Activated CD4-positive, alpha-beta T cell treated with anti-CD3 and anti-CD28 coated beads, Interleukin-2, amount 50 U/mL, for 24 hours (primary cell): Measurements from ENCODE around the gene SQSTM1.

Source experiments
- DNase-seq, 2 donors: peaks; one replicate each; pipeline ENCODE4 v3.0.0-alpha.2; 2020; ENCODE audit warnings: low read depth in 1 of 2, low spot score in 1 of 2

Gene SQSTM1

GRCh38 chr5:179805529-179806249 lies 15.0 kb upstream of the SQSTM1 start:
- no peak for DNase-seq

DNA sequence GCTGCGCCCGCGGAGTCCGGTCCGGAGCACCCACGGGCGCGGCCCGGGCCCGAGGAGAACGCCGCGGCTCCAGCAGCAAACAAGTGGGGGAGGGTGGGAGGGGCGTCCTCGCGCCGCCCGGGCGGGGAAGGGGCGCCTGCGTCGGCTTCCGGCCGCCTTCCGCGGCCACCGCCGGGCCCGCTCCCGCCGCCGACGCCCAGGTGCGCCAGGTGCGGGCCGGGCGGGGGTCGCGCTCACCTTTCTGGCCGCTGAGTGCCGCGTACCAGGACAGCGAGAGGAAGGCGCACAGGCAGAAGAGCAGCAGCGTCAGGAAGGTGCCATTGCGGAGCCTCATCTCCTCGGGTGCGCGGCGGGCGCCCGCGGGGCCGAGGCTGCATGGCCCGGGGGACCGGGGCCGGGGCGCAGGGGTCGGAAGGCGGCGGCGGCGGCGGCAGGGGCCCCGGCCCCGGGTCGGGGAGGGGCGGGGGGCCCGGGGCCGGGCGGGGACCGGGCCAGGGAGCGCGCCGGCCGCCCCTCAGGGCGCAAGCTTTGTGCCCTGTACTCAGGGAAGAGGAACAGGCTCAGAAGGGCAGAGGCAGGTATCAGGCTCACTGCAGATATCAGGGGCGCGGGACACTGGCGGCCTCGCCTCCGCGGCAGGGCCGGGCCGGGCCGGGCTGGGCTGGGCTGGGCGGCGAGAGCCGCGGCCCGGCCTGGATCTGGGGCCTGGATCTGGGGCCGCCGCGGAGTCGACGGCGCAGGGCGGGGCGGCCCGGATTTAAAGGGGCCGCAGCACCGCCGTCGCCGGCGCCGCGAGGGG lies 14.3 kb upstream of the SQSTM1 start, which contains the start of gene MGAT4B:
Gene MGAT4B (minus strand): TSS at position 617 of the 799 bp plus-strand sequence. CDS start 283 bp downstream, at position 334.
- peak in 1 of 2 donors; percentile 31 for DNase-seq

- no peak for DNase-seq
These were observed 8.4 kb upstream of the SQSTM1 start for GRCh38 chr5:179812135-179812825.

DNA sequence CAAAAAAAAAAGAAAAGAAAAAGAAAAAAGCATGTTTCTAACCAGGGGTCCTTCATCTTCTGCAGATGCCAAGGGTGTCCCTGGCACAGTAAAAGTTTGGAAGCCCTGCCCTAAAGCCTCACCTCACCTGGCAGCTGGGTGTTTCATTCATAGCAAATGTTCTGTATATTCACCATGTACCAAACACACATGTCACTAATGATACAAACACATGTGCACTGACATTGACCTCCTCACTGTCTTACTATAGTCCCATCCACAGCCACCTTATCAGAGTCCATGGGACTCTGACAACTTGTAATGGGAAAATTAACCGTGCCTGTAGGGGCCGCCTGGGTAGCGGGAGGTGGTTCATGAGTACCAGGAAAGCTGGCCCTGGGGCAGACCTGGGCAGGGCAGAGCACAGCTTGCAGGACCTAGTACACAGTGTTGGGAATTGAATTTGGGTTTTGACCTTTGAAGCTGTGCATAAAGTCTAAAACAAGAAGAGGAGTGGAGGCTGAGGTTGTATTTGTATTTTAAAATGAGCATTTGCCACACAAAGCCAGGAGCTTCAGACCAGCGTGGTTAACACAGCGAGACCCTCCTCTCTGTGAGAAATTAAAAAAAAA lies 7.6 kb upstream of the SQSTM1 start:
- DNase-seq = no peak

DNA sequence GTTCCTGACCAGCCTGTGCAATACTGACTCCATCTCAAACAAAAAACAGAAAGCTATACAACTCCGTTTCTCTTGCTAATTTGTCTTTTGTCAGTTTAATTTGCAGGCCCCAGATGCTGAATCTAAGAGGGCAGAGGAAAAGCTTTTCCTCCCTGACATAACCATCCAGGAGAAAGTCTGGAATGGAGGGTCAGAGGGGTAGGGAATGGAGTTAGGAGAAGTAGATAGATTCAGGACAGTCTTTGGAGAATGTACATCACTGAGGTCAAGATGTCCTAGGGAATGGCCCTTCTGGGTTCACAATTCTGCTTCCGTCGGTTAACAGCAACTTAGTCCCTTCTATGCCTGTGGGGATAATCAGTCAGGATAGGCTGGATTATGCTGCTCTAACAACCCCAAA lies 6.6 kb upstream of the SQSTM1 start:
- no peak for DNase-seq

- no peak for DNase-seq
These were observed 5.0 kb upstream of the SQSTM1 start for GRCh38 chr5:179815491-179816249.

DNA sequence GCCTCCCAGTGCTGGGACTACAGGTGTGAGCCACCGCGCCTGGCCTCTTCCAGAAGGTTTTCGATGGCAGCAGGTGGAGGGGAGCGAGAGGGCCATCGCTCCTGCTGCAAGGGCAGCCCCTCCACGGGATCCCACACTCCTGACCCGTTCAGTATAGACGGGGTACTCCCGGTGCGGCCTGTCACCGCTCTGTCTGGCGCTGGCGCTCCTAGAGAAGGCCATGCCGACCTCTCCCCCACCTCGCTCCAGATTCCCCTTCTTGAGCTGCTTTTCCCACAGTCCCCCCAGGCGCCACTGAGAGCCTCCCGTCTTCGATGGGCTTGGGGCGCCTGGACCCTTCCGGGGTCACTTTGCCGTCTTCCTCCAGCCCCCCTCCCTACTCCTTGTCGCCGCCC lies 4.3 kb upstream of the SQSTM1 start:
- DNase-seq = no peak

- no peak for DNase-seq
These were observed 3.8 kb upstream of the SQSTM1 start for GRCh38 chr5:179816796-179817469.

DNA sequence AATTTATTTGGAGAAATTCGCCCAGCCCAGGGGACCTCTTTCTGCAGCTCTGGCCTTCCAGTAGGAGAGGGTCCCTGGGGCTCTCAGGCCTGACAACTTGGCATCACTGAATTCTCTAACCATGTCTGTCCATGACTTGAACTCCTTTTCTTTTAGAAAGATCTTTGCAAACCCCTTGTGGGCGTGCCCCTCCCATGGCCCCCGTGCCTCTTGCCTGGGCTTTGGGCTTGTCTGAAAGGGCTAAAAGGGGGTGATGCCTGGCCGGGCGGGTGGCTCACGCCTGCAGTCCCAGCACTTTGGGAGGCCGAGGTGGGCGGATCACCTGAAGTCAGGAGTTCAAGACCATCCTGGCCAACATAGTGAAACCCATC lies 3.2 kb upstream of the SQSTM1 start:
- DNase-seq = no peak

DNA sequence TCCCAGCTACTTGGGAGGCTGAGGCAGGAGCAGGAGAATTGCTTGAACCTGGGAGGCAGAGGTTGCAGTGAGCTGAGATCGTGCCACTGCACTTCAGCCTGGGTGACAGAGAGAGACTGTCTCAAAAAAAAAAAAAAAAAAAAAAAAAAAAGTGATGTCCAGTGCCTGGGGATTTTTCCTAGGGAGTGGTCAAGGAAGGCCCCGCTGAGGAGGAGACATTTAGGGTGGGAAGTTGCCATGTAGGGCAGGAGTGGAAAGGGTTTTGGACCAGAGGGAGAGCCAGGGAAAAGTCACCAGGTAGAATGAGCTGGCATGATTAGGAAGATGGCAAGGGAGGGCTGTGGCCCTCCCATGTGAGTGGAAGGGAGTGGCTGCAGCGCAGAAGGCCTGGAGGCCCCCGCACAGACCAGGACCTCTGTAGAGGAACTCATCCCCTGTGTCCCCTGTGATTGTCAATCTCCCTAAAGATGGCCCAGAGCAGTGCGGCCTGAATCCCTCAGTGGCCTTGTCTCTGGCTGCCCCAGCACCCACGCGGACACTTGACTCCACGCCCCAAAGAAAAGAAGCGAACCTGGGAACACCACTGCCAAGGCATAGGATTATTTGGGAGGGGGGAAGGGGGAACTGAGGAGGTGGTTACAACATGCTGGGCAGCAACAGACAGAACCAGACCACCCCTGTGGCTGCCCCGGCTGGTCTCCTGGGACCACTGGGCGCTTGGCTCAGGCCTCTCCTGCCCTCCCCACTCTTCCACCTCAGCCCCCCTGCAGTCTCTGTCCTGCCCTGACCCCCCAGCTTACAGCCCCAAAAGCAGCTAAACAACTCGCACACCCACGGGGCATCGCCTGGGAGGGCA lies 2.6 kb upstream of the SQSTM1 start:
- DNase-seq = no peak

GRCh38 chr5:179818746-179819295 lies 1.9 kb upstream of the SQSTM1 start:
- peak in 1 of 2 donors; percentile 76 for DNase-seq

DNA sequence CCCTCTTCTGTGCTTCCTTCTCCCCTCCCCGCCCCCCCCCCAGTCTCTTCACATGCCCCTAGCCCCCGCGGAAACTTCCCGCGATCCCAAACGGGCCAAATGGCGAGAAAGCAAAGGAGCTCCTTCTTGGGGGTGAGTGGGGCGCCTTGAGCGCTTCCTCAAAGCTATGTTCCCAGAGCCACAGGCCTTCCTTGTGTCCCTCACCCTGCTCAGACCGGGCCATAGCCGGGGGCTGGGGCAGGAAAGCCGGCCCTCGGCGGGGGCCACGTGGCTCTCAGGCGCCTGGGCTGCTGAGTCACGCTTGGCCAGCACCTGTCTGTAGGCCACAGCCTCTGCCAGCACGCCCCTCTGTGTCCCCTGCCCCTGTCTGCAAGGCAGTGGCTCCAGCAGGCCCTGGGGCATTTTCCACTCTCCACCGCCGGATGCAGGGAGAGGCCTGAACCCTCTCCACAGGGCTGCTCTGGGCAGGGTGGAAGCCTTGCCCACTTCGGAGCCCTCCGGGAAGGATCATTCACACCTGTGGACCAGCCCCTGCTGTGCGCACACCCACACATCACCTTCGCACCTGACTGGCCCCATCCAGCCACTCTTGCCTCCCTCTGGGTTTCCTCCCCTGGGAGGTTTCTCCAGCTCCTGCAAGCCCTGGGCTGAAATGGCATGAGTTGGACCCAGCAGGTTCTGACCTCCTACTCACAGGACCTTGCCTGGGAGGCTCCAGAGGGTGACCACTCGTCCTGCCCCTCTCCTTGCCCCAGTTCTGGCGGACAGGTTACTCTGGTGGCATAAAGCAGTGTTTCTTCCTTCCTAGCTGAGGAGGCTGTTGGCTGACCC lies 1.2 kb upstream of the SQSTM1 start:
- no peak for DNase-seq

- DNase-seq = no peak
These were observed 600 bp upstream of the SQSTM1 start for GRCh38 chr5:179820127-179820482.

GRCh38 chr5:179821298-179822058 lies 773 bp downstream of the SQSTM1 start:
- DNase-seq = peak in 1 of 2 donors; percentile 75

- DNase-seq = no peak
These were observed 1.3 kb downstream of the SQSTM1 start for GRCh38 chr5:179822059-179822432.

DNA sequence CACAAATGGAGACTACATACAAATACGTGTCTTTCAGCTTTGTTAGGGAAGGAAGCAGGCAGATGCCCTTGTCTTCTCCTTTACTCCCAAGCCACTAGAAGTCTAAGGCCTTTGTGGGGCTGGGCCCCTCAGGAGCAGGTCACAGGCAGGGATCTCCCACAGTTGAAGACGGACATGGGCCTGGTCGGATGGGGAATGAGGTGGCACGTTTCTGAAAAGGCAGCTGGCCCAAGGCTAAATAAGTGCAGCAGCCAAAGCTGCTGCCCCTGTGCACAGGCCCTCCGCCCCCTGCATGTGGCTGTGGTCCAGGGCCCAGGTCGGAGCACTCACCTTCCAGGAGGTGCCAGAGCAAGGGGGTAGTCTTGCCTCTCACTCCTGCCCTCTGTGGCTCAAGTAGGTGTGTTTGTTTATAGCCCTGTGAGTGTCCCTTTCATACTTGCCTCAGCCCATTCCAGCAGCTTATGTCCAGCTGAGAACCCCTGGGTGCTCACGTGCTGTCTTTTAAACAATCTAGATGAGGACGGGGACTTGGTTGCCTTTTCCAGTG lies 1.8 kb downstream of the SQSTM1 start:
- DNase-seq = no peak
